H4 (cell line): ENCODE results near the gene ENO2. TPM values are rescaled to one million over a fixed set of nuclear protein-coding genes. Genes with fewer than 3 reads are reported as not detected.

Source experiments
- DNase-seq: peaks from one replicate; pipeline ENCODE4 v3.0.0-alpha.2; 2015; ENCODE audit warnings: low spot score
- total RNA-seq: library from RNA; depleted of rRNA; stranded (reverse); fragments of >200 nt; shearing (Covaris generic); gene quantifications from 2 replicates; pipeline ENCODE4 v1.2.3, GENCODE V29; 2014

ENO2 gene
- total RNA-seq, 1 experiment from 2014 or later = 11.2 TPM

- no peak for DNase-seq
Measured at GRCh38 chr12:6932766-6933165, 18.4 kb downstream of the ENO2 start.

GRCh38 chr12:6934110-6934509, 19.7 kb downstream of the ENO2 start:
- DNase-seq = no peak

DNA sequence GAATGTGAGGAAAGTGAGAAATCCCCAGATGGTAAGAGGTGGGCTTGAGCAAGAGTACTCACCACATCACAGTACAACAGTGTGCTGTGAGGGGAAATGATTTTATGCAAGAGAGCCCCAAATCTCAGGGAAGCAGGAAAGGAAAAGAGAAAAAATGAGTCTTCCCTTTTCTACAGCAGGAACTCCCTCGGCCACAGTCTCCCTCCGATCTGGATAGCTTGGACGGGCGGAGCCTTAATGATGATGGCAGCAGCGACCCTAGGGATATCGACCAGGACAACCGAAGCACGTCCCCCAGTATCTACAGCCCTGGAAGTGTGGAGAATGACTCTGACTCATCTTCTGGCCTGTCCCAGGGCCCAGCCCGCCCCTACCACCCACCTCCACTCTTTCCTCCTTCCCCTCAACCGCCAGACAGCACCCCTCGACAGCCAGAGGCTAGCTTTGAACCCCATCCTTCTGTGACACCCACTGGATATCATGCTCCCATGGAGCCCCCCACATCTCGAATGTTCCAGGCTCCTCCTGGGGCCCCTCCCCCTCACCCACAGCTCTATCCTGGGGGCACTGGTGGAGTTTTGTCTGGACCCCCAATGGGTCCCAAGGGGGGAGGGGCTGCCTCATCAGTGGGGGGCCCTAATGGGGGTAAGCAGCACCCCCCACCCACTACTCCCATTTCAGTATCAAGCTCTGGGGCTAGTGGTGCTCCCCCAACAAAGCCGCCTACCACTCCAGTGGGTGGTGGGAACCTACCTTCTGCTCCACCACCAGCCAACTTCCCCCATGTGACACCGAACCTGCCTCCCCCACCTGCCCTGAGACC, 21.2 kb downstream of the ENO2 start:
- no peak for DNase-seq

- no peak for DNase-seq
Measured at GRCh38 chr12:6936194-6936635, 21.8 kb downstream of the ENO2 start.

DNA sequence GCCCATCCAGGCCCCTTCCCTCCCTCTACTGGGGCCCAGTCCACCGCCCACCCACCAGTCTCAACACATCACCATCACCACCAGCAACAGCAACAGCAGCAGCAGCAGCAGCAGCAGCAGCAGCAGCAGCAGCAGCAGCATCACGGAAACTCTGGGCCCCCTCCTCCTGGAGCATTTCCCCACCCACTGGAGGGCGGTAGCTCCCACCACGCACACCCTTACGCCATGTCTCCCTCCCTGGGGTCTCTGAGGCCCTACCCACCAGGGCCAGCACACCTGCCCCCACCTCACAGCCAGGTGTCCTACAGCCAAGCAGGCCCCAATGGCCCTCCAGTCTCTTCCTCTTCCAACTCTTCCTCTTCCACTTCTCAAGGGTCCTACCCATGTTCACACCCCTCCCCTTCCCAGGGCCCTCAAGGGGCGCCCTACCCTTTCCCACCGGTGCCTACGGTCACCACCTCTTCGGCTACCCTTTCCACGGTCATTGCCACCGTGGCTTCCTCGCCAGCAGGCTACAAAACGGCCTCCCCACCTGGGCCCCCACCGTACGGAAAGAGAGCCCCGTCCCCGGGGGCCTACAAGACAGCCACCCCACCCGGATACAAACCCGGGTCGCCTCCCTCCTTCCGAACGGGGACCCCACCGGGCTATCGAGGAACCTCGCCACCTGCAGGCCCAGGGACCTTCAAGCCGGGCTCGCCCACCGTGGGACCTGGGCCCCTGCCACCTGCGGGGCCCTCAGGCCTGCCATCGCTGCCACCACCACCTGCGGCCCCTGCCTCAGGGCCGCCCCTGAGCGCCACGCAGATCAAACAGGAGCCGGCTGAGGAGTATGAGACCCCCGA, 22.5 kb downstream of the ENO2 start:
- no peak for DNase-seq

DNA sequence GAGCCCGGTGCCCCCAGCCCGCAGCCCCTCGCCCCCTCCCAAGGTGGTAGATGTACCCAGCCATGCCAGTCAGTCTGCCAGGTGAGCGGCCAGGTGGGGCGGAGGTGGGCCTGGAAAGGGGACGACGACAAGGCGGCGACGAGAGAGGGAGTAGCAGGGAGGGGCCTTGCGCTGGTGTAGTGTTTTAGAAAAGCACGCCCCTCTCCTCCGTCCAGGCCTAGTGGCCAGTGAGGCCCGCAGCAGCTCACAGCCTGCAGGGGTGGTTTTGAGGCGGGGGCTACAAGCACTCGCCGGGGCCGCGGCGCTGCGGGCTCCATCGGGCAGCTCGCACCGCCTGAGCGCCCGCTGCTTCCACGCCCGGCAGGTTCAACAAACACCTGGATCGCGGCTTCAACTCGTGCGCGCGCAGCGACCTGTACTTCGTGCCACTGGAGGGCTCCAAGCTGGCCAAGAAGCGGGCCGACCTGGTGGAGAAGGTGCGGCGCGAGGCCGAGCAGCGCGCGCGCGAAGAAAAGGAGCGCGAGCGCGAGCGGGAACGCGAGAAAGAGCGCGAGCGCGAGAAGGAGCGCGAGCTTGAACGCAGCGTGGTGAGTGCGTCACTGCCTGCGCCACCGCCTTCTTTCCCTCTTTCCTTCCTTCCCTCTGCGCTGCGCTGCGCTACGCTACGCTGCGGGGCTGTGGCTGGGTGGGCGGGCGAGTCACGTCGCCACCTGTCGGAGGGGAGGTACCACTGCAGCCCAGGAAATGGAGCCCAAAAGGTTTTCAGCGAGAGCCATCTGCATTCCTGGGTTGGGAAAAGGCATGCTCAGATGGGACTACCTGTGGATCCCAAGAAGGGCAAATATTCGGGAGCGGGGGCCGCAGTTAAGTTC, 23.3 kb downstream of the ENO2 start:
- DNase-seq = peak; percentile 96

DNA sequence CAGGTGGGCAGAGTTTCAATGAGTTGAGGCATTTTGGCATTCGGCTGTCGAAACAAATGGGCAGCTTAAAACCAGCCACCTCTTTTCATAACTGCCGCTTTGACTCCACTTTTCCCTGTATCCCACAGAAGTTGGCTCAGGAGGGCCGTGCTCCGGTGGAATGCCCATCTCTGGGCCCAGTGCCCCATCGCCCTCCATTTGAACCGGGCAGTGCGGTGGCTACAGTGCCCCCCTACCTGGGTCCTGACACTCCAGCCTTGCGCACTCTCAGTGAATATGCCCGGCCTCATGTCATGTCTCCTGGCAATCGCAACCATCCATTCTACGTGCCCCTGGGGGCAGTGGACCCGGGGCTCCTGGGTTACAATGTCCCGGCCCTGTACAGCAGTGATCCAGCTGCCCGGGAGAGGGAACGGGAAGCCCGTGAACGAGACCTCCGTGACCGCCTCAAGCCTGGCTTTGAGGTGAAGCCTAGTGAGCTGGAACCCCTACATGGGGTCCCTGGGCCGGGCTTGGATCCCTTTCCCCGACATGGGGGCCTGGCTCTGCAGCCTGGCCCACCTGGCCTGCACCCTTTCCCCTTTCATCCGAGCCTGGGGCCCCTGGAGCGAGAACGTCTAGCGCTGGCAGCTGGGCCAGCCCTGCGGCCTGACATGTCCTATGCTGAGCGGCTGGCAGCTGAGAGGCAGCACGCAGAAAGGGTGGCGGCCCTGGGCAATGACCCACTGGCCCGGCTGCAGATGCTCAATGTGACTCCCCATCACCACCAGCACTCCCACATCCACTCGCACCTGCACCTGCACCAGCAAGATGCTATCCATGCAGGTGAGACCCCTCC, 24.2 kb downstream of the ENO2 start:
- DNase-seq = no peak

DNA sequence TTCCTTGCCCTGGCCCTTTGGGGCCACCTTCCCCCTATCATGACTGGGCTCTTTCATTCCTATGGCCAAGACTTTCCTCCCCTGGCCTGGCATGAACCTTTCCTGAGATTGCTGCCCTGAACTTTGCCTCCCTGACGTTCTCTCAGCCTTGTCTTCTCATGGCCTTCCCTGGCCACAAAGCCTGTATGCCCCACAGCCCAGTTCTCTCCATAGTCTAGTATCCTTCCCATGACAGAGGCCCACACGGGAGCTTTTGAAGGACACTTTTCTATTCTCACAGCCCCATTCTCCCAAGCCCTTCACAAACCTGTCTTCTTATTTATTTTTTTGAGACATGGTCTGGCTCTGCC, 24.8 kb downstream of the ENO2 start:
- DNase-seq = no peak

- DNase-seq = no peak
Measured at GRCh38 chr12:6941267-6941666, 26.9 kb downstream of the ENO2 start.

DNA sequence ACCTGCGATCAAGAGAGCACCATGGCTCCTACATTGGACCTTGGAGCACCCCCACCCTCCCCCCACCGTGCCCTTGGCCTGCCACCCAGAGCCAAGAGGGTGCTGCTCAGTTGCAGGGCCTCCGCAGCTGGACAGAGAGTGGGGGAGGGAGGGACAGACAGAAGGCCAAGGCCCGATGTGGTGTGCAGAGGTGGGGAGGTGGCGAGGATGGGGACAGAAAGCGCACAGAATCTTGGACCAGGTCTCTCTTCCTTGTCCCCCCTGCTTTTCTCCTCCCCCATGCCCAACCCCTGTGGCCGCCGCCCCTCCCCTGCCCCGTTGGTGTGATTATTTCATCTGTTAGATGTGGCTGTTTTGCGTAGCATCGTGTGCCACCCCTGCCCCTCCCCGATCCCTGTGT, 27.4 kb downstream of the ENO2 start:
- no peak for DNase-seq

GRCh38 chr12:6942331-6942665, 27.9 kb downstream of the ENO2 start:
- no peak for DNase-seq

DNA sequence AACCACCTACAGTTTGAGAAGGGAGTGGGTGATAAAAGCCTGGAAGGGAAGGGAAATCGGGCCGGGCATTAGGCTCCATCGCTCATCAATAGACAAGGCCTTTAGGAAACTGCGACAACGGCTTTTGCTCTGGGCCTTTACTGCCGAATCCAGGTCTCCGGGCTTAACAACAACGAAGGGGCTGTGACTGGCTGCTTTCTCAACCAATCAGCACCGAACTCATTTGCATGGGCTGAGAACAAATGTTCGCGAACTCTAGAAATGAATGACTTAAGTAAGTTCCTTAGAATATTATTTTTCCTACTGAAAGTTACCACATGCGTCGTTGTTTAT, 29.0 kb downstream of the ENO2 start:
- peak; percentile 88 for DNase-seq

DNA sequence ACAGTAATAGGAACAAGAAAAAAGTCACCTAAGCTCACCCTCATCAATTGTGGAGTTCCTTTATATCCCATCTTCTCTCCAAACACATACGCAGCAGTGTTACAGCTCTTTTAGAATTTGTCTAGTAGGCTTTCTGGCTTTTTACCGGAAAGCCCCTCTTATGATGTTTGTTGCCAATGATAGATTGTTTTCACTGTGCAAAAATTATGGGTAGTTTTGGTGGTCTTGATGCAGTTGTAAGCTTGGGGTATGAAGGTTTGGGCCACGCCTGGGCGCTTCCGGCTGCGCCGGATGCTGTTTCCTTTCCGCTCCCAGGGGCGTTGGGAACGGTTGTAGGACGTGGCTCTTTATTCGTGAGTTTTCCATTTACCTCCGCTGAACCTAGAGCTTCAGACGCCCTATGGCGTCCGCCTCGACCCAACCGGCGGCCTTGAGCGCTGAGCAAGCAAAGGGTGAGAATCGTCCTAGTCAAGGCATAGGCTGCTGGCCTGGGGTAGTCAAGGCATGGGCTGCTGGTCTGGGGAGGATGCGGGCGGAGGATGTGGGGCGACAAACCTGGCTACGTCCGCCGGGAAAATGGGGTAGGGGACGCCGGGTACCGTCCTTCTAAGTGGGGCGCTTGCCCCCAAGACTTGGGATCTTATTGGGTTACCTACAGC, 29.5 kb downstream of the ENO2 start, which contains the start of the genes C12orf57 and RNU7-1:
Gene C12orf57 (plus strand): TSS at position 301 of the 659 bp plus-strand sequence. CDS start 100 bp downstream, at position 401.
Gene RNU7-1 (plus strand): TSS at position 95 of the 659 bp plus-strand sequence.
- peak; percentile 90 for DNase-seq

- peak; percentile 94 for DNase-seq
Measured at GRCh38 chr12:6944381-6945186, 30.2 kb downstream of the ENO2 start.

DNA sequence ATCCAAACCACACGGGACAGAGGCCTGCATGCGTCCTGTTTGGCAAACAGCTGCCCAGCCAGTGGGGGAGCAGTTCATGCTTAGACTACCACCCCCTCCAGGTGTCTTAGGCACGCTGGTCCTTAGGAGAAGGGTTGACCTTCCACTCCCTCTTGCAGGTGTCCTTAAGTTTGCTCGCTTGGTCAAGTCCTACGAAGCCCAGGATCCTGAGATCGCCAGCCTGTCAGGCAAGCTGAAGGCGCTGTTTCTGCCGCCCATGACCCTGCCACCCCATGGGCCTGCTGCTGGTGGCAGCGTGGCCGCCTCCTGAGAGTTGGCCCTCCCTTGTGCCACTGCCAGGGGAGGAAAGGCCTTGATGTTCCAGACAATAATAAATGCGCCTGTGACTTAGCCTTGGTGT, 31.2 kb downstream of the ENO2 start:
- DNase-seq = no peak

- no peak for DNase-seq
Measured at GRCh38 chr12:6946033-6946919, 31.9 kb downstream of the ENO2 start.

DNA sequence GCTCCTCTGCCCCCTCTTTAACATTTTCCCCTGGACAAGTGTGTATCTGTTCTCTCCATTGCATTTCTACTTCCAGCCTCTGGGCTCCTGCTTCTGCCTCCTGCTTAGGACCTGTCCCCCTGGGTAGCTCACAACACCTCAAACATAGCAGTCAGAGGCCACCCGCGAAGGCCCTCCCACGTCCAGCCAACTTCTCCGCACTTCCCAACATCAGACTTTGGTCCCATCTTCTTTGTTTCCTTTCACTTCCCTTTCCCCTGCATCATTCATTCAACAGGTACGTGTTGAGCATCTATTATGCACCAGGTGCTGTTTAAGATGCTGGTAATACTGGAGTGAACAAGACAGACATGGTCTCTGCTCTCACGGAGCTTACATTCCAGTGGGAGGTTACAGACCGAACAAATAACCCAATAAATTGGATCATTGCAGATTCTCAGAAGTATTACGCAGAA, 32.6 kb downstream of the ENO2 start:
- DNase-seq = no peak

- DNase-seq = no peak
Measured at GRCh38 chr12:6947615-6948014, 33.2 kb downstream of the ENO2 start.
